Activated CD8-positive, alpha-beta T cell treated with anti-CD3 and anti-CD28 coated beads for 36 hours (primary cell): ENCODE data around the gene WDR89. TPM values are rescaled to one million over a fixed set of nuclear protein-coding genes. Genes with fewer than 3 reads are reported as not detected.

ENCODE experiments used
- ATAC-seq: fragments of 200-7000 bp; cut with Tn5 transposase; one replicate; pipeline ENCODE4 v1.10.0; 2021; ENCODE audit warnings: mild to moderate bottlenecking, moderate library complexity
- CTCF ChIA-PET: fragments of 350-600 bp; sonication (Branson Sonifier 250); formaldehyde crosslinking; loops from one replicate; lab custom pipeline; 2021; ENCODE audit warnings: antibody characterized with exemption; lab: Charles Lee
- POLR2A ChIA-PET: fragments of 350-600 bp; sonication (Branson Sonifier 250); formaldehyde crosslinking; loops from one replicate; lab custom pipeline; 2021; ENCODE audit warnings: antibody characterized with exemption; lab: Charles Lee
- DNase-seq: peaks from one replicate; pipeline ENCODE4 v3.0.0-alpha.2; 2020
- H3K27ac Mint-ChIP-seq: one replicate; pipeline ENCODE4 v1.8.0; 2021; ENCODE audit warnings: mild to moderate bottlenecking, mixed read lengths
- H3K27me3 Mint-ChIP-seq: one replicate; pipeline ENCODE4 v1.8.0; 2021; ENCODE audit warnings: mixed read lengths
- H3K36me3 Mint-ChIP-seq: one replicate; pipeline ENCODE4 v1.8.0; 2021; ENCODE audit warnings: low read depth, mixed read lengths
- H3K4me1 Mint-ChIP-seq: one replicate; pipeline ENCODE4 v1.8.0; 2021; ENCODE audit warnings: low read depth, mixed read lengths
- H3K4me3 Mint-ChIP-seq: one replicate; pipeline ENCODE4 v1.8.0; 2021; ENCODE audit warnings: mild to moderate bottlenecking, moderate library complexity, mixed read lengths
- H3K9me3 Mint-ChIP-seq: one replicate; pipeline ENCODE4 v1.8.0; 2021; ENCODE audit warnings: mixed read lengths
- CTCF ChIP-seq: fragments of 200-600 bp; IDR thresholded peaks from one replicate; pipeline ENCODE4 v1.8.0; 2022; ENCODE audit warnings: antibody characterized with exemption, mild to moderate bottlenecking
- intact Hi-C: fragments of 100-400 bp; cut with micrococcal nuclease; formaldehyde crosslinking; loops from one replicate; pipeline ENCODE4 v1.10.0; 2022
- total RNA-seq, 2 experiments: library from RNA; stranded (reverse); gene quantifications; one replicate each; pipeline ENCODE4 v1.2.3, GENCODE V29; 2021

Gene WDR89
- total RNA-seq, 2 experiments from 2014 or later: 30.9 to 33.4 TPM

DNA sequence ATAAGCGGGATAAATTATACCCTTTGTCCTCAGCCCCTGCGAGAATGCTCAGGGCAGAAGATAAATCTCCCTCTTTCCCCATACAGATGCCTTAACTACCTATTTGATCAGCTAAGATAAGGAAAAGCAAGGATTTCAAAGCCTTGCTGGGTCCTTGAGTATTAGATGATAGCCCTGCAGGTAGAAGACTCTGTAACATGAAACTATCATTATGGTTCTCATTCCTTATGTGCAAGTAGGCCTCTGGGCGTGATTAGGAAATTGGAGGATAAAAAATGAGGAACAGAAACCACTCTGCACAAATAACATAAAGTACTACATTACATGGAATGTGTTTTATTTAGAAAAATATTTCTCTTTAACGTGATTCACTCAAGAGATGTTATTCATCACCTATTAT is 14.5 kb upstream of the WDR89 start:
- Mint-ChIP-seq H3K4me3 (no peak overlapping the region), H3K27ac (no peak overlapping the region), H3K4me1 (peaks cover 10% of the 10 kb centered on the region), H3K9me3 (no peaks in the 10 kb centered on the region), H3K27me3 (no peaks in the 10 kb centered on the region), H3K36me3 (peaks cover 12% of the 10 kb centered on the region)
- POLR2A ChIA-PET: no interaction called here
- DNase-seq: no peak
- intact Hi-C loops: no loop called here
- no peak for ATAC-seq
- CTCF ChIA-PET: interaction anchor here (1.3 kb wide), 1 partner anchor 114 kb away, joined by 3 read pairs; no protein-coding TSS in a partner anchor
- no peak for TF ChIP-seq CTCF

GRCh38 chr14:63654936-63655335 is 13.3 kb upstream of the WDR89 start:
- Mint-ChIP-seq H3K4me1 (peaks cover 18% of the 10 kb centered on the region), H3K27ac (no peak overlapping the region), H3K36me3 (peaks cover 14% of the 10 kb centered on the region), H3K27me3 (no peaks in the 10 kb centered on the region), H3K9me3 (no peaks in the 10 kb centered on the region), H3K4me3 (no peak overlapping the region)
- intact Hi-C loops: no loop called here
- TF ChIP-seq CTCF: no peak
- ChIA-PET CTCF (interaction anchor here (1.1 to 1.5 kb wide), 3 partner anchors 13 to 115 kb away, joined by 3 to 4 read pairs (median 3); partner anchors contain the start of gene WDR89), POLR2A (no interaction called here)
- DNase-seq: no peak
- no peak for ATAC-seq

DNA sequence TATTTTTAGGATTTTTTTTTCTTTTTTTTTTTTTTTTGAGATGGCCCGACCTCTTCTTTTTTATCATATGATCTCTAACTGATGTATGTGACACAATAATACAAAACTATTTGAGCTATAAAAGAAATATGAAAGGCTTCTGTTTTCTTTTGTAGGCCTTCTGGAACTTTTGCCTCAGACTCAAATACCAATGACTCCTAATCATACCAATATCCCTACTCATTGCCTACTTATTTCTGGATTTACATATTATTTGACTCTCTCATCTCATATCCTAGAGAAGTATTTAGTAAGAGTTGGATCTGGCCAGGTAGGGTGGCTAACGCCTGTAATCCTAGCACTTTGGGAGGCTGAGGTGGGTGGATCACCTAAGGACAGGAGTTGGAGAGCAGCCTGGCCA is 12.7 kb upstream of the WDR89 start:
- Mint-ChIP-seq H3K27me3 (no peaks in the 10 kb centered on the region), H3K4me3 (no peak overlapping the region), H3K4me1 (peaks cover 19% of the 10 kb centered on the region), H3K36me3 (peaks cover 8% of the 10 kb centered on the region), H3K27ac (no peak overlapping the region), H3K9me3 (no peaks in the 10 kb centered on the region)
- TF ChIP-seq CTCF: no peak
- ChIA-PET CTCF (interaction anchor here (1.1 to 1.5 kb wide), 2 partner anchors 13 to 21 kb away, joined by 3 to 4 read pairs; partner anchors contain the start of gene WDR89), POLR2A (no interaction called here)
- intact Hi-C loops: no loop called here
- DNase-seq (no peak), ATAC-seq (no peak)

GRCh38 chr14:63652406-63652805 is 10.7 kb upstream of the WDR89 start:
- TF ChIP-seq CTCF: no peak
- no peaks in the 10 kb centered on the region for H3K9me3 Mint-ChIP-seq
- peak overlapping the region; percentile 63 for H3K27ac Mint-ChIP-seq
- POLR2A ChIA-PET: interaction anchor here (3.5 kb wide), 1 partner anchor 11 kb away, joined by 29 read pairs; the partner anchor contains the start of gene WDR89
- ATAC-seq (no peak), DNase-seq (peak; percentile 35)
- H3K4me1 Mint-ChIP-seq: peaks cover 27% of the 10 kb centered on the region
- H3K4me3 Mint-ChIP-seq: no peak overlapping the region
- H3K36me3 Mint-ChIP-seq: peaks cover 13% of the 10 kb centered on the region
- CTCF ChIA-PET: interaction anchor here (0.9 to 3.8 kb wide), 3 partner anchors 9 to 20 kb away, joined by 3 to 23 read pairs (median 3); partner anchors contain the start of gene WDR89
- intact Hi-C loops: no loop called here
- no peaks in the 10 kb centered on the region for H3K27me3 Mint-ChIP-seq

DNA sequence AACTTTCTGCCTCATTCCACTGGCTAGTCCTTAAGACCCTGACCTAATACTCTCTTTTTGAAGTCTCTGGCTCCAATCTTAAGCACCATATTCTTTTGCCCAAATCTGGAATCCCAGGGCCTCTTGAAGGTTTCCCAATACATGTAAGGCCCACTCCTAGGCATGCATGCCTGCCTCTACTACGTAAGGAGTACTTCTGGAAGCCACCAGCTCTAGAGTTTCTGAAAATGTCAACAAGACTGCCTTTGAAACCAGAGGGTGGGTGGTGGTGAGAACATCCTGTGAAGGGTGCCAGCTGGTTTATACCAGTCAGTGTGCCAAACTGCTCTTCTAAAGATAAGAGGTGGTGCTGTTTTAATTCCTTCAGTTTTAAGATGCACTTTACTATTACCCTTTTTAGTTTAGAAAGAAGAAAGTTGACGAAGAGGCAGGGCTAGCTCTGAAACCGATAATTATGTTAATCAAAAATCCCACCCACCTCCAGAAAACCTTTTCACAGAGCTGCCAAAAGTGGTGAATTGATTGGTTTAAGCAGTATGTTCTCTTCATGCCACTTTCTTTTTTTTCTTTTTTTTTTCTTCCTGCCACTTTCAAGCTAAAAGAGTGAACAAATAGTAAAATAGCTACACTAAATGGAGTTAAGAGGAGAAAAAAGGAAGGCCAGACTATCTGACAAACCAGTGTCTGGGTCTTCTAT is 8.7 kb upstream of the WDR89 start:
- DNase-seq (peak; percentile 81), ATAC-seq (peak; percentile 95)
- H3K36me3 Mint-ChIP-seq: peaks cover 13% of the 10 kb centered on the region
- CTCF ChIA-PET: interaction anchor here (0.9 to 3.9 kb wide), 9 partner anchors 7 to 653 kb away, joined by 3 to 23 read pairs (median 4); partner anchors contain the start of gene WDR89
- peak overlapping the region; percentile 94 for H3K27ac Mint-ChIP-seq
- peaks cover 28% of the 10 kb centered on the region for H3K4me1 Mint-ChIP-seq
- TF ChIP-seq CTCF: no peak
- H3K4me3 Mint-ChIP-seq: peak overlapping the region; percentile 59
- POLR2A ChIA-PET: interaction anchor here (3.5 kb wide), 1 partner anchor 9 kb away, joined by 29 read pairs; the partner anchor contains the start of gene WDR89
- no peaks in the 10 kb centered on the region for H3K27me3 Mint-ChIP-seq
- intact Hi-C loops: no loop called here
- no peaks in the 10 kb centered on the region for H3K9me3 Mint-ChIP-seq
